ENCODE measurements around the gene H3-3A. TPM values are rescaled to one million over a fixed set of nuclear protein-coding genes. Genes with fewer than 3 reads are reported as not detected.
A peak's percentile ranks its signal among the peaks of the same experiment; 100 is the strongest.

H3-3A gene
- total and polyA plus RNA-seq, 10 of the 15 experiments (the other 5 are each of a cell fraction or from before 2014, with no cell fraction given) = 215 to 486 (median 393) TPM

- TF ChIP-seq ASH2L (IDR thresholded peaks at IDR 0.05; ENCODE audit: borderline replicate concordance, low read depth) (peak; percentile 68; the same call in 1 of the 2 replicates), BHLHE40 (IDR thresholded peaks at IDR 0.05; ENCODE audit: borderline replicate concordance in 1 of 2, low read depth in 2 of 2, low read length in 1 of 2) (peak; percentile 5 to 39; a peak in 2 of 4 replicates), CHD4 (IDR thresholded peaks at IDR 0.05) (no peak), STAT3 (IDR thresholded peaks at IDR 0.05; ENCODE audit: low read depth, low read length) (no peak), EED (IDR thresholded peaks at IDR 0.05; ENCODE audit: low read depth) (no peak), FOXK2 (IDR thresholded peaks at IDR 0.05) (no peak), MTA3 (IDR thresholded peaks at IDR 0.05; ENCODE audit: borderline replicate concordance, low read length) (0 out of 2 replicates have a peak, but pooled peaks have one; percentile 0), SMAD1 (IDR thresholded peaks at IDR 0.05; ENCODE audit: low read depth, partially characterized antibody) (no peak), CREB1 (IDR thresholded peaks at IDR 0.05; ENCODE audit: low read depth) (no peak), CUX1 (IDR thresholded peaks at IDR 0.05; ENCODE audit: insufficient replicate concordance, low read depth, low read length) (no peak), CHD2 (IDR thresholded peaks at IDR 0.05; ENCODE audit: borderline replicate concordance, low read depth, low read length) (no peak), RFX5 (IDR thresholded peaks at IDR 0.05; ENCODE audit: low read depth, low read length) (no peak), RAD51 (IDR thresholded peaks at IDR 0.05) (no peak), POLR2A (IDR thresholded peaks at IDR 0.05; ENCODE audit: low read depth, low read length) (peak; percentile 31; the same call in 1 of the 2 replicates), PML (IDR thresholded peaks at IDR 0.05; ENCODE audit: low read length) (no peak), IRF4 (IDR thresholded peaks at IDR 0.05; ENCODE audit: low read depth, low read length) (no peak), FOXM1 (IDR thresholded peaks at IDR 0.05; ENCODE audit: low read depth, low read length) (no peak), IKZF1 (conservative IDR thresholded peaks at IDR 0.05) (peak; percentile 87), IRF3 (IDR thresholded peaks at IDR 0.05) (no peak), TCF3 (IDR thresholded peaks at IDR 0.05; ENCODE audit: borderline replicate concordance, insufficient read depth, low read depth, low read length) (no peak), ATF2 (IDR thresholded peaks at IDR 0.05; ENCODE audit: low read length) (no peak), ELK1 (IDR thresholded peaks at IDR 0.05; ENCODE audit: low read depth, low read length) (no peak), MXI1 (IDR thresholded peaks at IDR 0.05; ENCODE audit: low read depth, low read length) (peak; percentile 10; the same call in 1 of the 2 replicates)
Observed at GRCh38 chr1:226061841-226062557, 517 bp upstream of the H3-3A start (continued).

All from GM12878 (cell line).